ENCODE results near the gene CPED1.

CPED1 gene

GRCh38 chr7:121094829-121095228 lies 106.3 kb downstream of the CPED1 start:
- intact Hi-C loops (cut with micrococcal nuclease) = no loop called here
- no peaks in the 10 kb centered on the region for H3K9me3 Mint-ChIP-seq
- H3K36me3 Mint-ChIP-seq (ENCODE audit: low read depth) = no peaks in the 10 kb centered on the region
- H3K4me1 Mint-ChIP-seq (ENCODE audit: low read depth) = no peaks in the 10 kb centered on the region
- H3K4me3 Mint-ChIP-seq = no peak overlapping the region
- H3K27ac Mint-ChIP-seq = no peak overlapping the region
- H3K27me3 Mint-ChIP-seq = no peaks in the 10 kb centered on the region

DNA sequence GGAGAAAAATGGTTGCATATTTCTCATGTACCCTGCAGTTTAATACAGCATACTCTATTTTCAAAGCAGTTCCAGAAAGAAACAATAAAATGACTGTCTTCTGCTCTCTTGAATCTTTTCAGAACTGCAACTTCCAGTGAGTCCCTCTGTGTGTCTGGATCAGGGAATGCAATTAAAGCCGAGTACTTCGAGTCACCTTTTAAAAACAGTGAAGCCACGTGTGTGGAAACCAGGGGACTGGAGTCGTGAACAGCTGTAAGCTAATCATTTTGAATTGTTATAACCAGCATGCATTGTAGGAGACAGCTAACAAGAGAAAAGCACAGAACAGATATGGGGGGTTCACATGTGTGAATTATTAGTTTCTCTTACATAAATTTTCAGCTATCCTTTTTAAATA lies 109.1 kb downstream of the CPED1 start:
- H3K4me3 Mint-ChIP-seq = no peak overlapping the region
- no peak overlapping the region for H3K27ac Mint-ChIP-seq
- H3K27me3 Mint-ChIP-seq = no peaks in the 10 kb centered on the region
- intact Hi-C loops (cut with micrococcal nuclease) = no loop called here
- no peaks in the 10 kb centered on the region for H3K9me3 Mint-ChIP-seq
- H3K4me1 Mint-ChIP-seq (ENCODE audit: low read depth) = no peaks in the 10 kb centered on the region
- no peaks in the 10 kb centered on the region for H3K36me3 Mint-ChIP-seq (ENCODE audit: low read depth)

GRCh38 chr7:121099572-121099971 lies 111.1 kb downstream of the CPED1 start:
- Mint-ChIP-seq H3K9me3 (no peaks in the 10 kb centered on the region), H3K36me3 (ENCODE audit: low read depth) (no peaks in the 10 kb centered on the region), H3K4me1 (ENCODE audit: low read depth) (no peaks in the 10 kb centered on the region), H3K27me3 (no peaks in the 10 kb centered on the region), H3K4me3 (no peak overlapping the region), H3K27ac (no peak overlapping the region)
- intact Hi-C loops (cut with micrococcal nuclease) = no loop called here

- Mint-ChIP-seq H3K4me1 (ENCODE audit: low read depth) (no peaks in the 10 kb centered on the region), H3K4me3 (no peak overlapping the region), H3K36me3 (ENCODE audit: low read depth) (no peaks in the 10 kb centered on the region), H3K9me3 (no peaks in the 10 kb centered on the region), H3K27me3 (no peaks in the 10 kb centered on the region), H3K27ac (no peak overlapping the region)
- intact Hi-C loops (cut with micrococcal nuclease) = no loop called here
These were observed 112.6 kb downstream of the CPED1 start for GRCh38 chr7:121101083-121101482.

DNA sequence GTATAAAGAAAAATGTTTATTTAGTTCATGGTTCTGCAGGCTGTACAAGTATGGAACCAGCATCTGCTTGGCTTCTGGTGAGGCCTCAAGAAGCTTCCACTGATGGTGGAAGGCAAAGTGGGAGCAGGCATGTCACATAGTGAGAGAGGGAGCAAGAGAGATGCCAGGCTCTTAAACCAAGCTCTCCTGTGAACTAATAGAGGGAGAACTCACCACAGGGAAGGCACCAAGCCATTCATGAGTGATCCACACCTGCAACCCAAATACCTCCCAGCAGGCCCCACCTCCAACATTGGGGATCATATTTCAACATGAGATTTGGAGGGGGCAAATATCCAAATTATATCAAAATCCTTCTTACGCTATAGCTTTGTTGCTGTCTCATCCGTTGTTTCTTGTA lies 113.1 kb downstream of the CPED1 start:
- H3K36me3 Mint-ChIP-seq (ENCODE audit: low read depth) = no peaks in the 10 kb centered on the region
- no peaks in the 10 kb centered on the region for H3K27me3 Mint-ChIP-seq
- no peaks in the 10 kb centered on the region for H3K9me3 Mint-ChIP-seq
- H3K4me1 Mint-ChIP-seq (ENCODE audit: low read depth) = no peaks in the 10 kb centered on the region
- intact Hi-C loops (cut with micrococcal nuclease) = no loop called here
- no peak overlapping the region for H3K27ac Mint-ChIP-seq
- no peak overlapping the region for H3K4me3 Mint-ChIP-seq

GRCh38 chr7:121102619-121103018 lies 114.1 kb downstream of the CPED1 start:
- no peaks in the 10 kb centered on the region for H3K4me1 Mint-ChIP-seq (ENCODE audit: low read depth)
- no peak overlapping the region for H3K27ac Mint-ChIP-seq
- H3K9me3 Mint-ChIP-seq = no peaks in the 10 kb centered on the region
- intact Hi-C loops (cut with micrococcal nuclease) = no loop called here
- H3K36me3 Mint-ChIP-seq (ENCODE audit: low read depth) = no peaks in the 10 kb centered on the region
- H3K27me3 Mint-ChIP-seq = no peaks in the 10 kb centered on the region
- H3K4me3 Mint-ChIP-seq = no peak overlapping the region

DNA sequence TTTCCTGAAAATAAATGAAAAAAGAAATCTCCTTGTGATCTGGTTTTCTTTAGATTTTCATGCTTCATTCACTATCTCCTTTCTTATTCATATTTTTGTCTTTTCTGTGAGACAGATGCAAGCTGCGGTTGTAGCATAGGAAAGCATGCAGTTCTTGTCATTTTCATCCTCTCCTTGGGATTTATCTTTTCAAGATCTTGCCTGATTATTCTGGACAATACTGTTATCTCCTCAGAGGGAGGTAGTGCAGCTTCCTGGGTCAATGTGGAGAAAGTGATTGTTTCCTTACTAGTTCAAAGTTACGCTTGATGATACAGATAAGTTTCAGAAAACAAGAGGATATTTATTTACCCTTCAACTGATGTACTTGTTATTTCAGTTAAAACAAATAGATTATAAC lies 114.6 kb downstream of the CPED1 start:
- intact Hi-C loops (cut with micrococcal nuclease) = no loop called here

DNA sequence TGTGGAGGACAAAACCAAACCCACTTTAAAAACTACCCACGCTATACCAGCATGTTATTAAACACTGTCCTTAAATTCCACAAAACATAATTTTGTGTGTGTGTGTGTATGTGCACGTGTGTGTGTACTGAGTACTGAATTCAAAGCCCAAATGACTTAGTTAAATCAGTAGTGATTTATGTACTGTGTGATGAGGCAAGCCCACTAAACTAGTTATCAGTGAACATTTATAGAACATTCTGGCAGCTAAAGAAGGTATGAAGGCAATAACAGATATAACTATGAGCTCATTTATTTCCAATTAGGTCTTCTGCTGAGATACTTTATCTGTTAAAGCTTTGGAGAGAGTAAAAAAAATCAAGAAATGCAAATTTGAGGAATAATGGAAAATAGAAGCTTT lies 115.1 kb downstream of the CPED1 start:
- H3K4me1 Mint-ChIP-seq (ENCODE audit: low read depth) = no peaks in the 10 kb centered on the region
- no peaks in the 10 kb centered on the region for H3K9me3 Mint-ChIP-seq
- H3K36me3 Mint-ChIP-seq (ENCODE audit: low read depth) = no peaks in the 10 kb centered on the region
- H3K27ac Mint-ChIP-seq = no peak overlapping the region
- intact Hi-C loops (cut with micrococcal nuclease) = no loop called here
- H3K27me3 Mint-ChIP-seq = no peaks in the 10 kb centered on the region
- no peak overlapping the region for H3K4me3 Mint-ChIP-seq

More for the DNA sequence above, 114.6 kb downstream of the CPED1 start:
- Mint-ChIP-seq H3K4me1 (ENCODE audit: low read depth) (no peaks in the 10 kb centered on the region), H3K9me3 (no peaks in the 10 kb centered on the region), H3K27me3 (no peaks in the 10 kb centered on the region), H3K36me3 (ENCODE audit: low read depth) (no peaks in the 10 kb centered on the region), H3K4me3 (no peak overlapping the region), H3K27ac (no peak overlapping the region)

GRCh38 chr7:121105262-121105661 lies 116.8 kb downstream of the CPED1 start:
- no peaks in the 10 kb centered on the region for H3K4me1 Mint-ChIP-seq (ENCODE audit: low read depth)
- no peaks in the 10 kb centered on the region for H3K27me3 Mint-ChIP-seq
- no peaks in the 10 kb centered on the region for H3K9me3 Mint-ChIP-seq
- no peak overlapping the region for H3K27ac Mint-ChIP-seq
- no peaks in the 10 kb centered on the region for H3K36me3 Mint-ChIP-seq (ENCODE audit: low read depth)
- H3K4me3 Mint-ChIP-seq = no peak overlapping the region
- intact Hi-C loops (cut with micrococcal nuclease) = loop anchor here (5.0 kb wide), 1 partner anchor 313 kb away; no protein-coding TSS in a partner anchor

GRCh38 chr7:121107923-121108498 lies 119.5 kb downstream of the CPED1 start:
- intact Hi-C loops (cut with micrococcal nuclease) = loop anchor here (1.0 to 5.0 kb wide), 2 partner anchors 302 to 316 kb away; no protein-coding TSS in a partner anchor
- Mint-ChIP-seq H3K36me3 (ENCODE audit: low read depth) (no peaks in the 10 kb centered on the region), H3K9me3 (no peaks in the 10 kb centered on the region), H3K27me3 (no peaks in the 10 kb centered on the region), H3K4me1 (ENCODE audit: low read depth) (no peaks in the 10 kb centered on the region), H3K4me3 (no peak overlapping the region), H3K27ac (no peak overlapping the region)

- intact Hi-C loops (cut with micrococcal nuclease) = loop anchor here (5.0 kb wide), 1 partner anchor 317 kb away; no protein-coding TSS in a partner anchor
- Mint-ChIP-seq H3K36me3 (ENCODE audit: low read depth) (no peaks in the 10 kb centered on the region), H3K27ac (no peak overlapping the region), H3K9me3 (no peaks in the 10 kb centered on the region), H3K27me3 (no peaks in the 10 kb centered on the region), H3K4me3 (no peak overlapping the region), H3K4me1 (ENCODE audit: low read depth) (no peaks in the 10 kb centered on the region)
These were observed 120.6 kb downstream of the CPED1 start for GRCh38 chr7:121109145-121109544.

- no peaks in the 10 kb centered on the region for H3K4me1 Mint-ChIP-seq (ENCODE audit: low read depth)
- H3K27ac Mint-ChIP-seq = no peak overlapping the region
- H3K9me3 Mint-ChIP-seq = no peaks in the 10 kb centered on the region
- no peak overlapping the region for H3K4me3 Mint-ChIP-seq
- H3K36me3 Mint-ChIP-seq (ENCODE audit: low read depth) = no peaks in the 10 kb centered on the region
- H3K27me3 Mint-ChIP-seq = no peaks in the 10 kb centered on the region
- intact Hi-C loops (cut with micrococcal nuclease) = no loop called here
These were observed 124.8 kb downstream of the CPED1 start for GRCh38 chr7:121113288-121113687.

DNA sequence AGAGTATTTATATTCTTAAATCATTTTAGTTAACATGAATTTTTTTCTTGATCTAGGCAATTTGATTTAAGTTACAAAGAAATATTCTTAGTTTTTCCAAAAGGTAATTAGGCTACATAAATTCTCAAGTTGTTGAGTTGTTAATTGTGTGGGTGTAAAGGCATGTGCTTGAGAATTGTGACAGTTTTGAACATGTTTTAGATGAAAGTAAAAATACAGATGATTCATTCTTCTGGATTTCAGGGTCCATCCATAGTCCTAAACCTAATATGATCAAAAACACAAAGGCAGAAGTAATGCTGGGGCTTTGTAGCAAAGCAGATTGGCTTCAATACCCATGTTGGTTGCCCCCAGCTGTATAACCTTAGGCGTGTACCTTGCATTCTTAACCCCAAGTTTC lies 127.9 kb downstream of the CPED1 start:
- Mint-ChIP-seq H3K4me1 (ENCODE audit: low read depth) (no peaks in the 10 kb centered on the region), H3K4me3 (no peak overlapping the region), H3K36me3 (ENCODE audit: low read depth) (no peaks in the 10 kb centered on the region), H3K27ac (no peak overlapping the region), H3K9me3 (no peaks in the 10 kb centered on the region), H3K27me3 (no peaks in the 10 kb centered on the region)
- intact Hi-C loops (cut with micrococcal nuclease) = no loop called here

GRCh38 chr7:121119047-121119446 lies 130.5 kb downstream of the CPED1 start:
- no peaks in the 10 kb centered on the region for H3K4me1 Mint-ChIP-seq (ENCODE audit: low read depth)
- H3K36me3 Mint-ChIP-seq (ENCODE audit: low read depth) = no peaks in the 10 kb centered on the region
- no peaks in the 10 kb centered on the region for H3K27me3 Mint-ChIP-seq
- intact Hi-C loops (cut with micrococcal nuclease) = no loop called here
- H3K27ac Mint-ChIP-seq = no peak overlapping the region
- H3K4me3 Mint-ChIP-seq = no peak overlapping the region
- no peaks in the 10 kb centered on the region for H3K9me3 Mint-ChIP-seq

GRCh38 chr7:121123032-121123431 lies 134.5 kb downstream of the CPED1 start:
- no peaks in the 10 kb centered on the region for H3K4me1 Mint-ChIP-seq (ENCODE audit: low read depth)
- no peaks in the 10 kb centered on the region for H3K27me3 Mint-ChIP-seq
- H3K36me3 Mint-ChIP-seq (ENCODE audit: low read depth) = no peaks in the 10 kb centered on the region
- no peaks in the 10 kb centered on the region for H3K9me3 Mint-ChIP-seq
- H3K27ac Mint-ChIP-seq = no peak overlapping the region
- intact Hi-C loops (cut with micrococcal nuclease) = no loop called here
- no peak overlapping the region for H3K4me3 Mint-ChIP-seq
